Measurements from ENCODE around the gene AMN.

The AMN gene

GRCh38 chr14:102979406-102979805 lies 56.9 kb downstream of the AMN start:
- TF ChIP-seq, protein P1, sequence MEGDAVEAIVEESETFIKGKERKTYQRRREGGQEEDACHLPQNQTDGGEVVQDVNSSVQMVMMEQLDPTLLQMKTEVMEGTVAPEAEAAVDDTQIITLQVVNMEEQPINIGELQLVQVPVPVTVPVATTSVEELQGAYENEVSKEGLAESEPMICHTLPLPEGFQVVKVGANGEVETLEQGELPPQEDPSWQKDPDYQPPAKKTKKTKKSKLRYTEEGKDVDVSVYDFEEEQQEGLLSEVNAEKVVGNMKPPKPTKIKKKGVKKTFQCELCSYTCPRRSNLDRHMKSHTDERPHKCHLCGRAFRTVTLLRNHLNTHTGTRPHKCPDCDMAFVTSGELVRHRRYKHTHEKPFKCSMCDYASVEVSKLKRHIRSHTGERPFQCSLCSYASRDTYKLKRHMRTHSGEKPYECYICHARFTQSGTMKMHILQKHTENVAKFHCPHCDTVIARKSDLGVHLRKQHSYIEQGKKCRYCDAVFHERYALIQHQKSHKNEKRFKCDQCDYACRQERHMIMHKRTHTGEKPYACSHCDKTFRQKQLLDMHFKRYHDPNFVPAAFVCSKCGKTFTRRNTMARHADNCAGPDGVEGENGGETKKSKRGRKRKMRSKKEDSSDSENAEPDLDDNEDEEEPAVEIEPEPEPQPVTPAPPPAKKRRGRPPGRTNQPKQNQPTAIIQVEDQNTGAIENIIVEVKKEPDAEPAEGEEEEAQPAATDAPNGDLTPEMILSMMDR (IDR thresholded peaks at IDR 0.05; ENCODE audit: low read depth, low read length, missing control alignments), result no peak
- DNase-seq (ENCODE audit: extremely low read depth, low read depth), result no peak
- H3K4me3 ChIP-seq (replicated peaks; ENCODE audit: low read depth, low read length), result no peak overlapping the region

- no peak overlapping the region for H3K4me3 ChIP-seq (replicated peaks; ENCODE audit: low read depth, low read length)
- DNase-seq (ENCODE audit: extremely low read depth, low read depth), result no peak
- TF ChIP-seq, protein P1 (IDR thresholded peaks at IDR 0.05; ENCODE audit: low read depth, low read length, missing control alignments), result no peak
These were observed 57.9 kb downstream of the AMN start for GRCh38 chr14:102980409-102980810.

Measured in HFF-Myc (cell line).